Measurements from ENCODE around the gene MAP3K7CL.

Gene MAP3K7CL

GRCh38 chr21:29194847-29195246 is 64.4 kb downstream of the MAP3K7CL start:
- DNase-seq (ENCODE audit: low read depth, low spot score) = no peak

- DNase-seq (ENCODE audit: low read depth, low spot score) = peak; percentile 15
These were observed 65.7 kb downstream of the MAP3K7CL start for GRCh38 chr21:29195981-29196669.

GRCh38 chr21:29196670-29197191 is 66.3 kb downstream of the MAP3K7CL start:
- DNase-seq (ENCODE audit: low read depth, low spot score) = no peak

GRCh38 chr21:29201186-29201585 is 70.7 kb downstream of the MAP3K7CL start:
- DNase-seq (ENCODE audit: low read depth, low spot score) = no peak

- no peak for DNase-seq (ENCODE audit: low read depth, low spot score)
These were observed 74.6 kb downstream of the MAP3K7CL start for GRCh38 chr21:29205009-29205408.

- no peak for DNase-seq (ENCODE audit: low read depth, low spot score)
These were observed 75.5 kb downstream of the MAP3K7CL start for GRCh38 chr21:29205988-29206387.

GRCh38 chr21:29206445-29206844 is 76.0 kb downstream of the MAP3K7CL start:
- DNase-seq (ENCODE audit: low read depth, low spot score) = no peak

- no peak for DNase-seq (ENCODE audit: low read depth, low spot score)
These were observed 76.8 kb downstream of the MAP3K7CL start for GRCh38 chr21:29207201-29207600.

- DNase-seq (ENCODE audit: low read depth, low spot score) = no peak
These were observed 77.7 kb downstream of the MAP3K7CL start for GRCh38 chr21:29208044-29208681.

- DNase-seq (ENCODE audit: low read depth, low spot score) = no peak
These were observed 78.2 kb downstream of the MAP3K7CL start for GRCh38 chr21:29208682-29209059.

- no peak for DNase-seq (ENCODE audit: low read depth, low spot score)
These were observed 79.3 kb downstream of the MAP3K7CL start for GRCh38 chr21:29209696-29210095.

- DNase-seq (ENCODE audit: low read depth, low spot score) = no peak
These were observed 80.8 kb downstream of the MAP3K7CL start for GRCh38 chr21:29211205-29211604.

- DNase-seq (ENCODE audit: low read depth, low spot score) = no peak
These were observed 82.0 kb downstream of the MAP3K7CL start for GRCh38 chr21:29212446-29212845.

GRCh38 chr21:29213513-29214385 is 83.3 kb downstream of the MAP3K7CL start:
- no peak for DNase-seq (ENCODE audit: low read depth, low spot score)

GRCh38 chr21:29215709-29216108 is 85.3 kb downstream of the MAP3K7CL start:
- DNase-seq (ENCODE audit: low read depth, low spot score) = no peak

GRCh38 chr21:29217818-29218291 is 87.4 kb downstream of the MAP3K7CL start:
- no peak for DNase-seq (ENCODE audit: low read depth, low spot score)

- DNase-seq (ENCODE audit: low read depth, low spot score) = no peak
These were observed 88.3 kb downstream of the MAP3K7CL start for GRCh38 chr21:29218749-29219148.

- no peak for DNase-seq (ENCODE audit: low read depth, low spot score)
These were observed 88.8 kb downstream of the MAP3K7CL start for GRCh38 chr21:29219165-29219770.

- DNase-seq (ENCODE audit: low read depth, low spot score) = no peak
These were observed 90.9 kb downstream of the MAP3K7CL start for GRCh38 chr21:29221253-29221744.

- no peak for DNase-seq (ENCODE audit: low read depth, low spot score)
These were observed 93.6 kb downstream of the MAP3K7CL start for GRCh38 chr21:29224006-29224405.

Measured in iPS DF 19.7 (cell line).